GM21381 (cell line): ENCODE measurements around the gene UTS2R.
"Not testable (repeated sequence)": the region's sequence is repeated elsewhere in the genome, so short reads cannot be mapped to it uniquely, and the experiment has no call there.

Experiments used
- ATAC-seq: cut with Tn5 transposase; IDR thresholded peaks from one replicate; pipeline ENCODE4 v1.9.1; 2021; ENCODE audit warnings: mild to moderate bottlenecking, moderate library complexity; ENCODE audit not compliant: unreplicated experiment

The UTS2R gene

GRCh38 chr17:82353484-82353883 is 18.1 kb upstream of the UTS2R start:
- ATAC-seq: no peak

- no peak for ATAC-seq
These were observed 16.7 kb upstream of the UTS2R start for GRCh38 chr17:82354804-82355308.

GRCh38 chr17:82355770-82356427 is 15.7 kb upstream of the UTS2R start:
- no peak for ATAC-seq

GRCh38 chr17:82356845-82357355 is 14.7 kb upstream of the UTS2R start:
- no peak for ATAC-seq

- ATAC-seq: no peak
These were observed 14.2 kb upstream of the UTS2R start for GRCh38 chr17:82357394-82357793.

- ATAC-seq: no peak
These were observed 12.9 kb upstream of the UTS2R start, which contains the start of gene TEX19 for GRCh38 chr17:82358465-82359350. TSS of gene TEX19 (plus strand) at chr17:82359247. CDS start at chr17:82362151, 2,904 bp downstream.

- not testable (repeated sequence) for ATAC-seq
These were observed 12.0 kb upstream of the UTS2R start for GRCh38 chr17:82359451-82360074.

- ATAC-seq: no peak
These were observed 9.5 kb upstream of the UTS2R start for GRCh38 chr17:82361885-82362633.

GRCh38 chr17:82365606-82366295 is 5.8 kb upstream of the UTS2R start:
- ATAC-seq: no peak

- ATAC-seq: no peak
These were observed 4.8 kb upstream of the UTS2R start for GRCh38 chr17:82366749-82367148.

GRCh38 chr17:82367724-82368524 is 3.6 kb upstream of the UTS2R start:
- no peak for ATAC-seq

GRCh38 chr17:82369211-82369610 is 2.4 kb upstream of the UTS2R start:
- no peak for ATAC-seq

- ATAC-seq: no peak
These were observed 863 bp upstream of the UTS2R start for GRCh38 chr17:82370471-82371332.

GRCh38 chr17:82372249-82373071 is 895 bp downstream of the UTS2R start:
- ATAC-seq: no peak

GRCh38 chr17:82373072-82373452 is 1.5 kb downstream of the UTS2R start:
- not testable (repeated sequence) for ATAC-seq

- ATAC-seq: no peak
These were observed 2.4 kb downstream of the UTS2R start for GRCh38 chr17:82373731-82374625.
